NCI-H524 (cell line): ENCODE measurements around the gene CYP4F12.
"Not testable (repeated sequence)": the region's sequence is repeated elsewhere in the genome, so short reads cannot be mapped to it uniquely, and the experiment has no call there.

Source experiments
- DNase-seq, 2 experiments: peaks; one replicate each; lab custom pipeline; 2025; lab: John Stamatoyannopoulos, UW

CYP4F12 gene

GRCh38 chr19:15650123-15650522, 22.8 kb upstream of the CYP4F12 start:
- not testable (repeated sequence) for DNase-seq

- DNase-seq = no peak
Observed at GRCh38 chr19:15651791-15652190, 21.1 kb upstream of the CYP4F12 start.

GRCh38 chr19:15652559-15653278, 20.2 kb upstream of the CYP4F12 start:
- DNase-seq = no peak

- no peak for DNase-seq
Observed at GRCh38 chr19:15656467-15656866, 16.4 kb upstream of the CYP4F12 start.

GRCh38 chr19:15663247-15663646, 9.6 kb upstream of the CYP4F12 start:
- no peak for DNase-seq

- DNase-seq = no peak
Observed at GRCh38 chr19:15666186-15666585, 6.7 kb upstream of the CYP4F12 start.

GRCh38 chr19:15666883-15667282, 6.0 kb upstream of the CYP4F12 start:
- DNase-seq = no peak

- DNase-seq = no peak
Observed at GRCh38 chr19:15669440-15669839, 3.4 kb upstream of the CYP4F12 start.

GRCh38 chr19:15669891-15670290, 3.0 kb upstream of the CYP4F12 start:
- no peak for DNase-seq

- no peak for DNase-seq
Observed at GRCh38 chr19:15671237-15671821, 1.6 kb upstream of the CYP4F12 start.

GRCh38 chr19:15671891-15672579, 852 bp upstream of the CYP4F12 start:
- no peak for DNase-seq

GRCh38 chr19:15673176-15673654, 328 bp downstream of the CYP4F12 start:
- DNase-seq = no peak

- no peak for DNase-seq
Observed at GRCh38 chr19:15675560-15675959, 2.7 kb downstream of the CYP4F12 start.

GRCh38 chr19:15679089-15679488, 6.2 kb downstream of the CYP4F12 start:
- no peak for DNase-seq

- DNase-seq = not testable (repeated sequence)
Observed at GRCh38 chr19:15679865-15680264, 7.0 kb downstream of the CYP4F12 start.

- peak in 1 of 2 experiments; percentile 1 for DNase-seq
Observed at GRCh38 chr19:15680478-15681322, 7.8 kb downstream of the CYP4F12 start.

GRCh38 chr19:15683411-15683810, 10.5 kb downstream of the CYP4F12 start:
- DNase-seq = no peak

- DNase-seq = no peak
Observed at GRCh38 chr19:15684828-15685227, 11.9 kb downstream of the CYP4F12 start.

GRCh38 chr19:15696654-15697194, 23.8 kb downstream of the CYP4F12 start:
- DNase-seq = no peak

- DNase-seq = no peak
Observed at GRCh38 chr19:15701757-15702533, 29.1 kb downstream of the CYP4F12 start.

- peak; percentile 4 to 20 for DNase-seq
Observed at GRCh38 chr19:15702534-15702930, 29.6 kb downstream of the CYP4F12 start.
